Tongue (tissue), 2 donors: ENCODE measurements around the gene OR9A4. TPM values are rescaled to one million over a fixed set of nuclear protein-coding genes. Genes with fewer than 3 reads are reported as not detected.

Experiments
- DNase-seq: peaks from one replicate; pipeline ENCODE4 v3.0.0-alpha.2; 2015
- total RNA-seq: library from RNA; depleted of rRNA; stranded (reverse); fragments of >200 nt; gene quantifications from one replicate; pipeline ENCODE4 v1.2.3, GENCODE V29; 2014

OR9A4 gene
- total RNA-seq, 1 donor from 2014 or later = not detected

DNA sequence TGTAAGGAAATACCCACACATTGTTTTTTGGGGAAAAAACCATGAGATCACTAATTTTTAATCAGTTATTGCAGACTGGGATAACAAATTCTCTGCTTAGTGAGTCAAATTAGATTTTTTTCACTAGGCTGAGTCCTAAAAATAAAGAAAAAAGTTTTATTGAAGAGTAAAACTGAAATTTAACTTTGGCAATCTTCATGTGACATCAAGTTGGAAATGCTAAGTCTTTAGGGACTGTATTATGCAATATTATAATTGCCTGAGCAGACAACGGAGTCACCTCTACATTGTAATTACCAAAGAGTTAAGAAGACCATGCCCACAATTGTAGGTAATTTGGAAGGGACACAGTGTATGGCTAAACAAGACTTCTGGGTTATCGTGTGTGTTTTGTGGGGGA is 32.8 kb downstream of the OR9A4 start:
- no peak for DNase-seq

- DNase-seq = no peak
These were observed 33.3 kb downstream of the OR9A4 start for GRCh38 chr7:141949451-141949850.

DNA sequence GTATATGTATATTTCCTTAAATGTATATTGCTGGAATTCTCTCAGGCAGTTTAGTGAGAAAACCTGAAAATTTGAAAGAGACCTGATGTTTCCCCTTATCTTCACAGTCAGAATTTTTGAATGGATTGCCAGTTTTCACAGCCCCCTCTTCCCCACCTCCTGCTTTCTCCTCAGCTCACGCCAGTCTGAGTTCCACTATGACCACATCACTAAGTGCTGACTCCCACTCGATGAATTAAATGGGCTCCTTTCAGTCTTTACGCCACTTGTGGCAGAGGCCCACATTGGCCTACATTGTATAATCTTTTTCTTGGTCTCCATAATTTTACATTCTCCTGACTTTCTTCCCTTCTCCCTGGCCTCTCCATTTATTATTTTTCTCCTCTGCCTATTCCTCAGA is 33.7 kb downstream of the OR9A4 start:
- no peak for DNase-seq

- DNase-seq = no peak
These were observed 34.6 kb downstream of the OR9A4 start for GRCh38 chr7:141950806-141951205.

GRCh38 chr7:141952461-141952860 is 36.3 kb downstream of the OR9A4 start:
- DNase-seq = no peak

GRCh38 chr7:141954334-141954733 is 38.1 kb downstream of the OR9A4 start:
- no peak for DNase-seq

DNA sequence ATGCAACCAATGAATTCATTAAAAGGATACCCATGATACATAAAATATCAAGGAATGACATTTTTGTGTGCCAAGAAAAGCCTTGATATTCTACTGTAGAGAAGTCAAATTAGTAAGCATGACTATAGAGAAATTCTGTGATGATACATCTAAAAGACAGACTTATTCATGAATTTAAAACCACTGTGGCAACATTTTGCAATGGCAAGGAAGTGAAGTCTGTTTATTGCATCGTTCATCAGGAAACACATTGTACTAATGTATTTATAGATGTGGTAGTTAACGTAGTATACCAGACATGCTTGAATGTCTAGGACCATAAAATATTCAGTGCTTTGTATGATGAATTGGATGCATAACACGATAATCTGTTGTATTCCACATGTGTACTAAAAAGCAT is 39.9 kb downstream of the OR9A4 start:
- no peak for DNase-seq

- no peak for DNase-seq
These were observed 44.7 kb downstream of the OR9A4 start for GRCh38 chr7:141960687-141961422.

Other genes with a start within 250 kb of the OR9A4 start
- 13.8 TPM for gene DENND11, start 214.2 kb upstream of the OR9A4 start, total RNA-seq
- gene WEE2, start 208.0 kb upstream of the OR9A4 start, total RNA-seq = not detected
- gene SSBP1, start 178.0 kb upstream of the OR9A4 start, total RNA-seq = 111 TPM
- gene TAS2R3, start 152.3 kb upstream of the OR9A4 start, total RNA-seq = 5.0 TPM
- gene TAS2R4, start 139.7 kb upstream of the OR9A4 start, total RNA-seq = 2.4 TPM
- 4.5 TPM for gene TAS2R5, start 126.2 kb upstream of the OR9A4 start, total RNA-seq
- gene PRSS37, start 74.9 kb upstream of the OR9A4 start, total RNA-seq = not detected
- not detected for gene CLEC5A, start 30.6 kb downstream of the OR9A4 start, total RNA-seq
- gene TAS2R38, start 57.4 kb downstream of the OR9A4 start, total RNA-seq = not detected
- 0.41 TPM for gene MGAM, start 79.5 kb downstream of the OR9A4 start, total RNA-seq
- gene MGAM2, start 195.3 kb downstream of the OR9A4 start, total RNA-seq = 0.72 TPM